ENCODE data around the gene SUPT3H.
"Not testable (repeated sequence)": the region's sequence is repeated elsewhere in the genome, so short reads cannot be mapped to it uniquely, and the experiment has no call there.

SUPT3H gene

GRCh38 chr6:45163952-45164766 is 213.6 kb downstream of the SUPT3H start:
- DNase-seq, result no peak

GRCh38 chr6:45160305-45160704 is 217.4 kb downstream of the SUPT3H start:
- no peak for DNase-seq

GRCh38 chr6:45156075-45156474 is 221.7 kb downstream of the SUPT3H start:
- DNase-seq, result no peak

- DNase-seq, result no peak
Observed at GRCh38 chr6:45155341-45155894, 222.3 kb downstream of the SUPT3H start.

GRCh38 chr6:45154679-45155078 is 223.1 kb downstream of the SUPT3H start:
- DNase-seq, result no peak

GRCh38 chr6:45148711-45149341 is 228.9 kb downstream of the SUPT3H start:
- DNase-seq, result no peak

- no peak for DNase-seq
Observed at GRCh38 chr6:45148278-45148677, 229.5 kb downstream of the SUPT3H start.

GRCh38 chr6:45145658-45146057 is 232.1 kb downstream of the SUPT3H start:
- DNase-seq, result not testable (repeated sequence)

- DNase-seq, result no peak
Observed at GRCh38 chr6:45138765-45139164, 239.0 kb downstream of the SUPT3H start.

GRCh38 chr6:45136495-45136894 is 241.2 kb downstream of the SUPT3H start:
- DNase-seq, result no peak

- no peak for DNase-seq
Observed at GRCh38 chr6:45132658-45133294, 245.0 kb downstream of the SUPT3H start.

GRCh38 chr6:45132059-45132458 is 245.7 kb downstream of the SUPT3H start:
- DNase-seq, result no peak

- DNase-seq, result no peak
Observed at GRCh38 chr6:45129051-45129450, 248.7 kb downstream of the SUPT3H start.

GRCh38 chr6:45127185-45127584 is 250.5 kb downstream of the SUPT3H start:
- no peak for DNase-seq

- no peak for DNase-seq
Observed at GRCh38 chr6:45126033-45126432, 251.7 kb downstream of the SUPT3H start.

- DNase-seq, result no peak
Observed at GRCh38 chr6:45123023-45123422, 254.7 kb downstream of the SUPT3H start.

GRCh38 chr6:45118754-45119153 is 259.0 kb downstream of the SUPT3H start:
- DNase-seq, result no peak

GRCh38 chr6:45116714-45117410 is 260.9 kb downstream of the SUPT3H start:
- DNase-seq, result no peak

GRCh38 chr6:45115696-45116095 is 262.0 kb downstream of the SUPT3H start:
- DNase-seq, result no peak

- no peak for DNase-seq
Observed at GRCh38 chr6:45112711-45113110, 265.0 kb downstream of the SUPT3H start.

GRCh38 chr6:45109551-45109950 is 268.2 kb downstream of the SUPT3H start:
- DNase-seq, result no peak

GRCh38 chr6:45105170-45105820 is 272.4 kb downstream of the SUPT3H start:
- no peak for DNase-seq

- no peak for DNase-seq
Observed at GRCh38 chr6:45104429-45104828, 273.3 kb downstream of the SUPT3H start.

Measured in activated effector memory CD4-positive, alpha-beta T cell treated with Interleukin-2 at 50 U/mL for 16 hours (primary cell).